Transverse colon (tissue), 4 donors: Measurements from ENCODE around the gene NUBP1. TPM values are rescaled to one million over a fixed set of nuclear protein-coding genes. Genes with fewer than 3 reads are reported as not detected.
"Not testable (repeated sequence)": the region's sequence is repeated elsewhere in the genome, so short reads cannot be mapped to it uniquely, and the experiment has no call there.

ENCODE experiments used
- DNase-seq: peaks from one replicate; pipeline ENCODE4 v3.0.0-alpha.2; 2019
- H3K27ac ChIP-seq, 4 donors: fragments of 200-600 bp; sonication (generic); 2 replicates each; pipeline ENCODE4 v1.5.1; 2016 to 2018; ENCODE audit warnings: inconsistent platforms in 4 of 4
- H3K27me3 ChIP-seq: fragments of 200-600 bp; sonication (generic); 2 replicates; pipeline ENCODE4 v1.5.1; 2017; ENCODE audit warnings: inconsistent platforms
- H3K36me3 ChIP-seq, 4 donors: fragments of 200-600 bp; sonication (generic); 2 replicates each; pipeline ENCODE4 v1.5.1; 2017 to 2019; ENCODE audit warnings: inconsistent platforms in 4 of 4
- H3K4me1 ChIP-seq, 4 donors: fragments of 200-600 bp; sonication (generic); 2 replicates each; pipeline ENCODE4 v1.5.1; 2017 to 2020; ENCODE audit warnings: inconsistent platforms in 4 of 4
- H3K4me3 ChIP-seq, 4 donors: fragments of 200-600 bp; sonication (generic); 1 replicate in 1 of 4; 2 replicates in 3 of 4; pipeline versions ENCODE4 v1.5.1 to v1.6.1; 2017 to 2019; ENCODE audit warnings: inconsistent platforms in 4 of 4
- H3K9me3 ChIP-seq, 2 donors: fragments of 200-600 bp; sonication (generic); 2 replicates each; pipeline ENCODE4 v1.5.1; 2017 to 2019; ENCODE audit warnings: inconsistent platforms in 2 of 2
- CTCF ChIP-seq, 5 experiments: fragments of 200-600 bp in 3 of 5; fragments of 450-650 bp in 2 of 5; sonication (generic) in 3 of 5; IDR thresholded peaks; 1 replicate in 2 of 5; 2 replicates in 3 of 5; pipeline ENCODE4 v1.5.1; 2016 to 2017; ENCODE audit warnings: antibody characterized with exemption in 5 of 5, inconsistent platforms in 3 of 5, mild to moderate bottlenecking in 2 of 5, moderate library complexity in 1 of 5
- EP300 ChIP-seq: sonication (generic); formaldehyde crosslinking; IDR thresholded peaks from one replicate; pipeline ENCODE4 v1.6.1; 2017; ENCODE audit warnings: antibody characterized with exemption, low read depth
- POLR2A ChIP-seq: fragments of 450-650 bp; IDR thresholded peaks from one replicate; pipeline ENCODE4 v1.6.1; 2016; ENCODE audit warnings: antibody characterized with exemption, mild to moderate bottlenecking, moderate library complexity
- POLR2AphosphoS5 ChIP-seq, 3 donors: sonication (generic); formaldehyde crosslinking; IDR thresholded peaks; one replicate each; pipeline ENCODE4 v1.6.1; 2016; ENCODE audit warnings: antibody characterized with exemption in 3 of 3
- WGBS, 2 donors: methylation state at CpG; one replicate each; pipeline ENCODE4 v1.1.5; 2018; ENCODE audit warnings: low coverage in 1 of 2; 5-methylcytosine and 5-hydroxymethylcytosine counted together
- in situ Hi-C, 4 donors: fragments of 200-750 bp; cut with MboI; loops; one replicate each; pipeline versions ENCODE4 v1.15.0 to v1.15.1; 2017; ENCODE audit warnings: low sequenced_read_pairs in 3 of 4, low pct_ligation_motif_present in 1 of 4, low pct_unique_long_range_greater_than_20kb in 1 of 4
- intact Hi-C: fragments of 100-400 bp; cut with DNase I; formaldehyde crosslinking; loops from one replicate; pipeline ENCODE4 v1.15.1; 2023; ENCODE audit warnings: low total_unique reads
- total RNA-seq, 4 donors: library from RNA; depleted of rRNA; stranded (reverse); fragments of >200 nt; gene quantifications; one replicate each; pipeline ENCODE4 v1.1.0, GENCODE V29; 2016

The NUBP1 gene
- total RNA-seq, 4 donors from 2014 or later = 11.6 to 23.8 (median 22.5) TPM

GRCh38 chr16:10769381-10769780 lies 25.7 kb downstream of the NUBP1 start:
- TF ChIP-seq EP300 (no peak), CTCF (IDR thresholded peaks at IDR 0.05) (no peak), POLR2A (no peak), POLR2AphosphoS5 (IDR thresholded peaks at IDR 0.05) (no peak)
- no peak for DNase-seq
- peaks cover 0 to 7% (median 0%) of the 10 kb centered on the region in 4 donors for H3K36me3 ChIP-seq

GRCh38 chr16:10770907-10771306 lies 27.3 kb downstream of the NUBP1 start:
- Histone ChIP-seq H3K4me1 (no peaks in the 10 kb centered on the region), H3K27me3 (no peaks in the 10 kb centered on the region), H3K36me3 (peaks cover 0 to 7% (median 0%) of the 10 kb centered on the region in 4 donors), H3K9me3 (no peaks in the 10 kb centered on the region), H3K4me3 (no peak overlapping the region), H3K27ac (no peak overlapping the region)
- TF ChIP-seq CTCF (IDR thresholded peaks at IDR 0.05) = no peak
- TF ChIP-seq POLR2A = no peak
- TF ChIP-seq POLR2AphosphoS5 (IDR thresholded peaks at IDR 0.05) = no peak
- no peak for TF ChIP-seq EP300
- DNase-seq = no peak
- intact Hi-C loops (no loop called here), in situ Hi-C loops (loop anchor here in 2 of 4 donors (25.0 kb wide), 2 partner anchors 91 to 141 kb away; no protein-coding TSS in a partner anchor)
- 70 to 75% methylated on average over 1 of the region's 1 CpG for WGBS, 2 donors

More at GRCh38 chr16:10769381-10769780, 25.7 kb downstream of the NUBP1 start:
- no peaks in the 10 kb centered on the region for H3K27me3 ChIP-seq
- no peak overlapping the region for H3K27ac ChIP-seq
- WGBS, 2 donors = 77 to 83% methylated on average over 6 to 7 of the region's 7 CpGs
- no peaks in the 10 kb centered on the region for H3K4me1 ChIP-seq
- intact Hi-C loops = no loop called here
- H3K9me3 ChIP-seq = no peaks in the 10 kb centered on the region
- in situ Hi-C loops = loop anchor here in 2 of 4 donors (25.0 kb wide), 2 partner anchors 93 to 143 kb away; no protein-coding TSS in a partner anchor
- no peak overlapping the region for H3K4me3 ChIP-seq

- intact Hi-C loops = no loop called here
- H3K4me1 ChIP-seq = no peaks in the 10 kb centered on the region
- no peak for DNase-seq
- WGBS, 2 donors = 77 to 83% methylated on average over 2 to 4 of the region's 4 CpGs
- H3K9me3 ChIP-seq = no peaks in the 10 kb centered on the region
- no peaks in the 10 kb centered on the region for H3K27me3 ChIP-seq
- in situ Hi-C loops = no loop called here
- no peak overlapping the region for H3K27ac ChIP-seq
- no peak overlapping the region for H3K4me3 ChIP-seq
- no peaks in the 10 kb centered on the region for H3K36me3 ChIP-seq
- TF ChIP-seq POLR2A = no peak
These were observed 32.6 kb downstream of the NUBP1 start for GRCh38 chr16:10776280-10776679.

GRCh38 chr16:10776923-10777322 lies 33.3 kb downstream of the NUBP1 start:
- H3K4me1 ChIP-seq, H3K4me3 ChIP-seq, in situ Hi-C loops, H3K27me3 ChIP-seq, H3K27ac ChIP-seq, DNase-seq, H3K9me3 ChIP-seq, H3K36me3 ChIP-seq, intact Hi-C loops: not testable (repeated sequence)
- WGBS, 2 donors = 60 to 68% methylated on average over 2 to 6 of the region's 6 CpGs

- H3K27ac ChIP-seq = no peak overlapping the region
- no peaks in the 10 kb centered on the region for H3K4me1 ChIP-seq
- H3K9me3 ChIP-seq = no peaks in the 10 kb centered on the region
- TF ChIP-seq EP300 (no peak), POLR2A (no peak), POLR2AphosphoS5 (IDR thresholded peaks at IDR 0.05) (no peak), CTCF (IDR thresholded peaks at IDR 0.05) (no peak)
- intact Hi-C loops (no loop called here), in situ Hi-C loops (no loop called here)
- H3K36me3 ChIP-seq = no peaks in the 10 kb centered on the region
- DNase-seq = no peak
- H3K4me3 ChIP-seq = no peak overlapping the region
- WGBS, 2 donors = 89 to 95% methylated on average over 7 to 12 of the region's 12 CpGs
- no peaks in the 10 kb centered on the region for H3K27me3 ChIP-seq
These were observed 33.7 kb downstream of the NUBP1 start for GRCh38 chr16:10777356-10777755.

- H3K27ac ChIP-seq, H3K36me3 ChIP-seq, DNase-seq, intact Hi-C loops, H3K4me1 ChIP-seq, in situ Hi-C loops, H3K4me3 ChIP-seq, H3K27me3 ChIP-seq, H3K9me3 ChIP-seq: not testable (repeated sequence)
- WGBS, 2 donors = 91% methylated on average over 6 of the region's 6 CpGs; no CpG with 5 or more reads in 1 of the 2 donors
These were observed 36.3 kb downstream of the NUBP1 start for GRCh38 chr16:10779908-10780307.
